Hematopoietic multipotent progenitor cell treated with erythropoietin and hydrocortisone succinate and interleukin-3 and kit ligand, for 6 days (in vitro differentiated cells): ENCODE data around the gene ULBP1.
A peak's percentile ranks its signal among the peaks of the same experiment; 100 is the strongest.
"Not testable (repeated sequence)": the region's sequence is repeated elsewhere in the genome, so short reads cannot be mapped to it uniquely, and the experiment has no call there.

Source experiments
- DNase-seq: peaks from one replicate; pipeline ENCODE4 v3.0.0-alpha.2; 2015

ULBP1 gene

GRCh38 chr6:149954328-149954983 lies 9.3 kb upstream of the ULBP1 start:
- DNase-seq = not testable (repeated sequence)

GRCh38 chr6:149954984-149955653 lies 8.6 kb upstream of the ULBP1 start:
- DNase-seq = not testable (repeated sequence)

GRCh38 chr6:149955654-149956317 lies 8.0 kb upstream of the ULBP1 start:
- DNase-seq = not testable (repeated sequence)

- DNase-seq = not testable (repeated sequence)
Measured at GRCh38 chr6:149958124-149958523, 5.6 kb upstream of the ULBP1 start.

- not testable (repeated sequence) for DNase-seq
Measured at GRCh38 chr6:149959806-149960205, 3.9 kb upstream of the ULBP1 start.

GRCh38 chr6:149960488-149960887 lies 3.3 kb upstream of the ULBP1 start:
- DNase-seq = no peak

GRCh38 chr6:149961728-149962425 lies 1.9 kb upstream of the ULBP1 start:
- DNase-seq = peak; percentile 74

- DNase-seq = no peak
Measured at GRCh38 chr6:149962461-149963211, 1.1 kb upstream of the ULBP1 start.

GRCh38 chr6:149963212-149963461 lies 606 bp upstream of the ULBP1 start:
- DNase-seq = peak; percentile 65

GRCh38 chr6:149964308-149965193 lies 808 bp downstream of the ULBP1 start:
- DNase-seq = peak; percentile 6

GRCh38 chr6:149965194-149966020 lies 1.7 kb downstream of the ULBP1 start:
- DNase-seq = peak; percentile 35

GRCh38 chr6:149966319-149966718 lies 2.6 kb downstream of the ULBP1 start:
- DNase-seq = not testable (repeated sequence)

- no peak for DNase-seq
Measured at GRCh38 chr6:149967591-149967990, 3.8 kb downstream of the ULBP1 start.

- DNase-seq = not testable (repeated sequence)
Measured at GRCh38 chr6:149967999-149968398, 4.3 kb downstream of the ULBP1 start.

GRCh38 chr6:149968909-149969308 lies 5.2 kb downstream of the ULBP1 start:
- not testable (repeated sequence) for DNase-seq

- no peak for DNase-seq
Measured at GRCh38 chr6:149969635-149970034, 5.9 kb downstream of the ULBP1 start.

GRCh38 chr6:149974394-149974793 lies 10.7 kb downstream of the ULBP1 start:
- DNase-seq = not testable (repeated sequence)

GRCh38 chr6:149974825-149975224 lies 11.1 kb downstream of the ULBP1 start:
- peak; percentile 38 for DNase-seq

GRCh38 chr6:149975400-149975799 lies 11.7 kb downstream of the ULBP1 start:
- no peak for DNase-seq

GRCh38 chr6:149977221-149977620 lies 13.5 kb downstream of the ULBP1 start:
- DNase-seq = no peak

- DNase-seq = no peak
Measured at GRCh38 chr6:149978610-149979009, 14.9 kb downstream of the ULBP1 start.
